Esophagus squamous epithelium (tissue), 4 donors: Measurements from ENCODE around the gene SNX14.

Source experiments
- POLR2A ChIP-seq, 4 donors: fragments of 450-650 bp; IDR thresholded peaks; one replicate each; pipeline ENCODE4 v1.6.1; 2017; ENCODE audit warnings: antibody characterized with exemption in 4 of 4, mild to moderate bottlenecking in 4 of 4, moderate library complexity in 3 of 4
- TF ChIP-seq, protein P1 (sequence below), 6 experiments: fragments of 450-650 bp in 4 of 6; fragments of 200-600 bp in 2 of 6; sonication (generic) in 2 of 6; IDR thresholded peaks; one replicate each; pipeline ENCODE4 v1.5.1; 2016 to 2019; ENCODE audit warnings: antibody characterized with exemption in 6 of 6, mild to moderate bottlenecking in 4 of 6, moderate library complexity in 4 of 6

DNA sequence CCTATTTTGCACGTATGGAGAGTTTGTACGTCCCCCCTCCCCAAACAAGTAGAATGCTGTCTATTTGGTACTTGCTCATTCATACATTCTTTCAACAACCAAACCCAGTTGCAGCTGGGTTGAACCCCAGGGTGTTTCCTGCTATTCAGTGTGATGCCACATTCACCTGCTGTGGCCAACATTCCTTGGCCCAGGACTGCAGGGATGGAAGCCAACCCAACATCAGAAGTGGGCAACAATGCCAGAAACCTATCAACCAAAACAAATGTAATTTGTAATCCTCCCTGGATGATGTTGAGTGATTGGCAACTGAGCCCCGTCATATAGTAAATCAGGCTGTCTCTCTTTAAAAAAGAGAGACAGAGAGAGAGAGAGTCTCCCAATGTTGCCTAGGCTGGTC is 134.9 kb downstream of the SNX14 start:
- TF ChIP-seq, protein P1, sequence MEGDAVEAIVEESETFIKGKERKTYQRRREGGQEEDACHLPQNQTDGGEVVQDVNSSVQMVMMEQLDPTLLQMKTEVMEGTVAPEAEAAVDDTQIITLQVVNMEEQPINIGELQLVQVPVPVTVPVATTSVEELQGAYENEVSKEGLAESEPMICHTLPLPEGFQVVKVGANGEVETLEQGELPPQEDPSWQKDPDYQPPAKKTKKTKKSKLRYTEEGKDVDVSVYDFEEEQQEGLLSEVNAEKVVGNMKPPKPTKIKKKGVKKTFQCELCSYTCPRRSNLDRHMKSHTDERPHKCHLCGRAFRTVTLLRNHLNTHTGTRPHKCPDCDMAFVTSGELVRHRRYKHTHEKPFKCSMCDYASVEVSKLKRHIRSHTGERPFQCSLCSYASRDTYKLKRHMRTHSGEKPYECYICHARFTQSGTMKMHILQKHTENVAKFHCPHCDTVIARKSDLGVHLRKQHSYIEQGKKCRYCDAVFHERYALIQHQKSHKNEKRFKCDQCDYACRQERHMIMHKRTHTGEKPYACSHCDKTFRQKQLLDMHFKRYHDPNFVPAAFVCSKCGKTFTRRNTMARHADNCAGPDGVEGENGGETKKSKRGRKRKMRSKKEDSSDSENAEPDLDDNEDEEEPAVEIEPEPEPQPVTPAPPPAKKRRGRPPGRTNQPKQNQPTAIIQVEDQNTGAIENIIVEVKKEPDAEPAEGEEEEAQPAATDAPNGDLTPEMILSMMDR (IDR thresholded peaks at IDR 0.05): no peak
- TF ChIP-seq POLR2A (IDR thresholded peaks at IDR 0.05): no peak
